Heart left ventricle (tissue), 16 donors: ENCODE results near the gene KRT17. TPM values are rescaled to one million over a fixed set of nuclear protein-coding genes. Genes with fewer than 3 reads are reported as not detected.
"Not testable (repeated sequence)": the region's sequence is repeated elsewhere in the genome, so short reads cannot be mapped to it uniquely, and the experiment has no call there.

Experiments
- ATAC-seq, 4 donors: fragments of 200-7000 bp; cut with Tn5 transposase; one replicate each; pipeline ENCODE4 v1.9.1; 2020 to 2022; ENCODE audit warnings: moderate library complexity in 4 of 4, mild to moderate bottlenecking in 3 of 4, moderate number of reproducible peaks in 1 of 4
- DNase-seq, 5 donors: peaks; one replicate each; pipeline ENCODE4 v3.0.0-alpha.2; 2020
- H3K27ac ChIP-seq, 12 donors: fragments of 200-600 bp; sonication (generic) in 4 of 12; one replicate each; pipeline versions ENCODE4 v1.5.0 to v1.8.0; 2016 to 2022; ENCODE audit warnings: mild to moderate bottlenecking in 2 of 12
- H3K27me3 ChIP-seq, 9 donors: fragments of 200-600 bp; sonication (generic) in 2 of 9; one replicate each; pipeline versions ENCODE4 v1.5.1 to v1.8.0; 2016 to 2022; ENCODE audit warnings: mild to moderate bottlenecking in 3 of 9
- H3K36me3 ChIP-seq, 9 donors: fragments of 200-600 bp; sonication (generic) in 2 of 9; one replicate each; pipeline versions ENCODE4 v1.5.0 to v1.8.0; 2018 to 2022; ENCODE audit warnings: mild to moderate bottlenecking in 2 of 9
- H3K4me1 ChIP-seq, 12 donors: fragments of 200-600 bp; sonication (generic) in 4 of 12; one replicate each; pipeline versions ENCODE4 v1.5.0 to v1.8.0; 2016 to 2022; ENCODE audit warnings: mild to moderate bottlenecking in 3 of 12
- H3K4me3 ChIP-seq, 12 donors: fragments of 200-600 bp; sonication (generic) in 4 of 12; one replicate each; pipeline versions ENCODE4 v1.5.0 to v1.8.0; 2017 to 2022; ENCODE audit warnings: mild to moderate bottlenecking in 9 of 12, moderate library complexity in 4 of 12
- H3K9me3 ChIP-seq, 12 donors: fragments of 200-600 bp; sonication (generic) in 4 of 12; one replicate each; pipeline versions ENCODE4 v1.5.0 to v1.8.0; 2016 to 2022; ENCODE audit warnings: mild to moderate bottlenecking in 1 of 12
- CTCF ChIP-seq, 12 donors: fragments of 200-600 bp; sonication (generic) in 4 of 12; IDR thresholded peaks; one replicate each; pipeline versions ENCODE4 v1.5.0 to v1.8.0; 2018 to 2022; ENCODE audit warnings: antibody characterized with exemption in 12 of 12, mild to moderate bottlenecking in 5 of 12
- POLR2A ChIP-seq, 2 donors: fragments of 450-650 bp; IDR thresholded peaks; one replicate each; pipeline ENCODE4 v1.6.1; 2017; ENCODE audit warnings: antibody characterized with exemption in 2 of 2, mild to moderate bottlenecking in 2 of 2, moderate library complexity in 2 of 2
- WGBS, 4 donors: extraction: QIAGEN DNeasy Blood & Tissue Kit in 2 of 4; methylation state at CpG; one replicate each; pipeline versions ENCODE4 v1.1.5 to v1.1.7; 2013 to 2018; 5-methylcytosine and 5-hydroxymethylcytosine counted together
- intact Hi-C, 10 donors: fragments of 100-400 bp; cut with DNase I; formaldehyde crosslinking; loops; one replicate each; pipeline versions ENCODE4 v1.11.1 to v1.14.2; 2022
- polyA plus RNA-seq, 2 donors: library from polyadenylated mRNA; stranded (reverse); fragments of 200-250 nt; gene quantifications; one replicate each; pipeline ENCODE4 v1.2.3, GENCODE V29; 2013
- total RNA-seq, 9 donors: library from RNA; depleted of rRNA in 2 of 9; stranded (reverse); fragments of >200 nt in 2 of 9; fragmentation: NEBNext Ultra II Directional in 3 of 9; extraction: Animal tissue kit (Norgen Biotek cat#: 25700) in 3 of 9; gene quantifications; one replicate each; pipeline versions ENCODE4 v1.1.0 to v1.2.4, GENCODE V29; 2016 to 2023
- donor health status: ischemic (EF 13 %, LVEDD 7.1; RV severe dilation, severe dysfunction).
- donor health status: healthy with polysubstance abuse.
- donor health status: DM: no; HTN: yes; CAD: no.
- donor health status: DM: no; HTN: no; CAD: no.
- donor health status: ischemic (EF 25% LVEDD 6.9; RV normal size, moderate dysfunction).
- donor health status: ischemic (EF 25% LVEDD 5.7; RV mildly dilated, moderate dysfunction).
- donor health status: healthy.
- donor health status: DM: yes; HTN: yes; CAD: no.
- donor health status: ischemic (EF 35%, LVEDD 5.7; RV mildly dilated, moderate dysfunction).
- donor health status: nonischemic (EF 11% LVEDD 7.7; RV severe dilation, severe dysfunction).
- donor health status: DM: yes; HTN: yes; CAD: no.
- donor health status: PGD.
- donor health status: ischemic (EF 29% LVEDD 5.4; RV normal size, mild dysfunction).
- donor health status: nonischemic (EF 23%, LVEDD 6.1; RV moderate dilation, normal function).

The KRT17 gene
- total and polyA plus RNA-seq, 11 donors: 0.60 TPM; not detected in 10

- DNase-seq (no peak), ATAC-seq (no peak)
- TF ChIP-seq CTCF (IDR thresholded peaks at IDR 0.05) (no peak), POLR2A (IDR thresholded peaks at IDR 0.05) (no peak)
- H3K27ac ChIP-seq: no peak within 1 kb of the TSS
- 75 to 89% (median 85%) methylated on average over 14 to 15 of the region's 15 CpGs for WGBS, 4 donors
- H3K4me1 ChIP-seq: no peaks in the 10 kb centered on the region
- intact Hi-C loops: loop anchor here in 1 of 10 donors (10.0 kb wide), 1 partner anchor 58 kb away; no protein-coding TSS in a partner anchor
- H3K36me3 ChIP-seq: no peaks in the 10 kb centered on the region
- H3K27me3 ChIP-seq: peaks cover 0 to 24% (median 0%) of the 10 kb centered on the region in 9 donors
- H3K4me3 ChIP-seq: no peak within 1 kb of the TSS
- no peaks in the 10 kb centered on the region for H3K9me3 ChIP-seq
Observed at GRCh38 chr17:41586863-41587495, 37.4 kb downstream of the KRT17 start, which contains the start of gene KRT14. KRT14 (minus strand) TSS chr17:41586895; CDS start chr17:41586834, 61 bp downstream.

- Histone ChIP-seq H3K9me3 (no peaks in the 10 kb centered on the region), H3K4me1 (no peaks in the 10 kb centered on the region), H3K4me3 (no peak overlapping the region), H3K27me3 (peaks cover 0 to 16% (median 0%) of the 10 kb centered on the region in 9 donors), H3K27ac (no peak overlapping the region), H3K36me3 (no peaks in the 10 kb centered on the region)
- WGBS, 4 donors: 75 to 82% (median 79%) methylated on average over 5 of the region's 5 CpGs
- intact Hi-C loops: loop anchor here in 1 of 10 donors (10.0 kb wide), 1 partner anchor 59 kb away; no protein-coding TSS in a partner anchor
- no peak for ATAC-seq
- no peak for TF ChIP-seq CTCF (IDR thresholded peaks at IDR 0.05)
- no peak for TF ChIP-seq POLR2A (IDR thresholded peaks at IDR 0.05)
- DNase-seq: no peak
Observed at GRCh38 chr17:41585301-41586056, 38.9 kb downstream of the KRT17 start.

GRCh38 chr17:41584331-41584927 lies 39.9 kb downstream of the KRT17 start:
- not testable (repeated sequence) for H3K4me1 ChIP-seq, ATAC-seq, H3K9me3 ChIP-seq, H3K36me3 ChIP-seq, H3K27ac ChIP-seq, DNase-seq, H3K4me3 ChIP-seq
- H3K27me3 ChIP-seq: peaks cover 0 to 11% (median 0%) of the 10 kb centered on the region in 9 donors
- intact Hi-C loops: loop anchor here in 2 of 10 donors (5.0 to 10.0 kb wide), 2 partner anchors 60 to 63 kb away; no protein-coding TSS in a partner anchor
- WGBS, 4 donors: 87 to 89% (median 88%) methylated on average over 8 of the region's 8 CpGs

- Histone ChIP-seq H3K27ac (no peak overlapping the region), H3K27me3 (peaks cover 0 to 16% (median 0%) of the 10 kb centered on the region in 9 donors), H3K4me3 (no peak overlapping the region), H3K9me3 (no peaks in the 10 kb centered on the region), H3K36me3 (no peaks in the 10 kb centered on the region), H3K4me1 (no peaks in the 10 kb centered on the region)
- WGBS, 4 donors: 75 to 85% (median 79%) methylated on average over 31 to 33 of the region's 33 CpGs
- intact Hi-C loops: loop anchor here in 3 of 10 donors (2.0 to 10.0 kb wide), 3 partner anchors 59 to 64 kb away; no protein-coding TSS in a partner anchor
- TF ChIP-seq CTCF (IDR thresholded peaks at IDR 0.05) (no peak), POLR2A (IDR thresholded peaks at IDR 0.05) (no peak)
- DNase-seq (no peak), ATAC-seq (no peak)
Observed at GRCh38 chr17:41583137-41584127, 40.9 kb downstream of the KRT17 start.

- H3K27ac ChIP-seq, H3K9me3 ChIP-seq, H3K4me3 ChIP-seq, DNase-seq, H3K4me1 ChIP-seq, ATAC-seq, H3K36me3 ChIP-seq: not testable (repeated sequence)
- H3K27me3 ChIP-seq: peaks cover 0 to 27% (median 0%) of the 10 kb centered on the region in 9 donors
- 78 to 90% (median 81%) methylated on average over 13 of the region's 13 CpGs for WGBS, 4 donors
- intact Hi-C loops: loop anchor here in 3 of 10 donors (2.0 to 10.0 kb wide), 3 partner anchors 60 to 65 kb away; no protein-coding TSS in a partner anchor
Observed at GRCh38 chr17:41582061-41582968, 42.1 kb downstream of the KRT17 start.
